Upper lobe of left lung (tissue), 6 donors: ENCODE data around the gene PAX9. TPM values are rescaled to one million over a fixed set of nuclear protein-coding genes. Genes with fewer than 3 reads are reported as not detected.

Experiments used
- ATAC-seq, 2 donors: fragments of 200-7000 bp; cut with Tn5 transposase; one replicate each; pipeline ENCODE4 v1.9.1; 2022; ENCODE audit warnings: mild to moderate bottlenecking in 2 of 2, moderate library complexity in 2 of 2; ENCODE audit not compliant: low FRiP score in 2 of 2
- DNase-seq, 2 donors: peaks; one replicate each; pipeline ENCODE4 v3.0.0-alpha.2; 2019 to 2020
- H3K27ac ChIP-seq, 4 donors: fragments of 200-600 bp; sonication (generic); one replicate each; pipeline ENCODE4 v1.5.1; 2016 to 2019
- H3K27me3 ChIP-seq, 4 donors: fragments of 200-600 bp; sonication (generic); one replicate each; pipeline ENCODE4 v1.5.1; 2017 to 2019
- H3K36me3 ChIP-seq, 4 donors: fragments of 200-600 bp; sonication (generic); one replicate each; pipeline ENCODE4 v1.5.1; 2016 to 2019
- H3K4me1 ChIP-seq, 4 donors: fragments of 200-600 bp; sonication (generic); one replicate each; pipeline ENCODE4 v1.5.1; 2018 to 2019
- H3K4me3 ChIP-seq, 4 donors: fragments of 200-600 bp; sonication (generic); one replicate each; pipeline ENCODE4 v1.5.1; 2017 to 2019; ENCODE audit warnings: mild to moderate bottlenecking in 2 of 4, moderate library complexity in 1 of 4
- H3K9me3 ChIP-seq, 4 donors: fragments of 200-600 bp; sonication (generic); one replicate each; pipeline ENCODE4 v1.5.1; 2018 to 2019
- CTCF ChIP-seq, 6 experiments: fragments of 450-650 bp in 4 of 6; fragments of 200-600 bp in 2 of 6; sonication (generic) in 2 of 6; IDR thresholded peaks; one replicate each; pipeline ENCODE4 v1.5.1; 2016 to 2019; ENCODE audit warnings: antibody characterized with exemption in 6 of 6
- EP300 ChIP-seq, 4 donors: sonication (generic); formaldehyde crosslinking; IDR thresholded peaks; one replicate each; pipeline ENCODE4 v1.5.1; 2017; ENCODE audit warnings: antibody characterized with exemption in 4 of 4, control low read depth in 2 of 4
- POLR2A ChIP-seq, 4 donors: fragments of 450-650 bp; IDR thresholded peaks; one replicate each; pipeline ENCODE4 v1.5.1; 2016 to 2017; ENCODE audit warnings: antibody characterized with exemption in 4 of 4, mild to moderate bottlenecking in 2 of 4
- POLR2AphosphoS5 ChIP-seq, 2 donors: sonication (generic); formaldehyde crosslinking; IDR thresholded peaks; one replicate each; pipeline ENCODE4 v1.5.1; 2017; ENCODE audit warnings: antibody characterized with exemption in 2 of 2
- WGBS, 2 donors: methylation state at CpG; one replicate each; pipeline ENCODE4 v1.1.5; 2017 to 2018; 5-methylcytosine and 5-hydroxymethylcytosine counted together
- total RNA-seq, 6 donors: library from RNA; depleted of rRNA in 4 of 6; stranded (reverse); fragments of >200 nt in 4 of 6; gene quantifications; one replicate each; pipeline versions ENCODE4 v1.1.0 to v1.2.1, GENCODE V29; 2016 to 2021
- donor health status: DM: no; HTN: no; CAD: no; lungs with moderate emphysema.
- donor health status: DM: no; HTN: yes; CAD: no; lungs with severe emphysema.

PAX9 gene
- total RNA-seq, 6 donors from 2014 or later = 0.83 to 12.7 (median 4.7) TPM

GRCh38 chr14:36662258-36662542 is 540 bp downstream of the PAX9 start:
- H3K27me3 ChIP-seq = peaks cover 0 to 89% (median 62%) of the 10 kb centered on the region in 4 donors
- TF ChIP-seq CTCF (IDR thresholded peaks at IDR 0.05) = no peak
- TF ChIP-seq POLR2A (IDR thresholded peaks at IDR 0.05) = no peak
- no peak for TF ChIP-seq EP300 (IDR thresholded peaks at IDR 0.05)
- no peak for TF ChIP-seq POLR2AphosphoS5 (IDR thresholded peaks at IDR 0.05)
- DNase-seq (no peak), ATAC-seq (no peak)
- WGBS, 2 donors = 2 to 5% methylated on average over 11 of the region's 11 CpGs
- H3K9me3 ChIP-seq = no peaks in the 10 kb centered on the region
- peak overlapping the region in 3 of 4 donors; percentile 25 to 43 (median 37) for H3K4me3 ChIP-seq
- no peak overlapping the region for H3K27ac ChIP-seq
- no peaks in the 10 kb centered on the region for H3K36me3 ChIP-seq
- peaks cover 39 to 66% (median 62%) of the 10 kb centered on the region in 4 donors for H3K4me1 ChIP-seq

- no peak overlapping the region for H3K27ac ChIP-seq
- no peaks in the 10 kb centered on the region for H3K9me3 ChIP-seq
- H3K27me3 ChIP-seq = peaks cover 0 to 87% (median 57%) of the 10 kb centered on the region in 4 donors
- peaks cover 33 to 60% (median 56%) of the 10 kb centered on the region in 4 donors for H3K4me1 ChIP-seq
- peak overlapping the region in 3 of 4 donors; percentile 2 to 37 (median 18) for H3K4me3 ChIP-seq
- no peak for ATAC-seq
- no peaks in the 10 kb centered on the region for H3K36me3 ChIP-seq
- WGBS, 2 donors = 3 to 4% methylated on average over 15 to 53 of the region's 71 CpGs
- peak in 1 of 2 donors; percentile 81 for DNase-seq
- TF ChIP-seq EP300 (IDR thresholded peaks at IDR 0.05) = no peak
- TF ChIP-seq POLR2A (IDR thresholded peaks at IDR 0.05) = no peak
- no peak for TF ChIP-seq POLR2AphosphoS5 (IDR thresholded peaks at IDR 0.05)
- TF ChIP-seq CTCF (IDR thresholded peaks at IDR 0.05) = no peak
These were observed 1.1 kb downstream of the PAX9 start for GRCh38 chr14:36662543-36663403.

- ATAC-seq (peak in 1 of 2 donors; percentile 35), DNase-seq (peak in 1 of 2 donors; percentile 62)
- Histone ChIP-seq H3K27ac (no peak overlapping the region), H3K36me3 (no peaks in the 10 kb centered on the region), H3K4me3 (peak overlapping the region in 3 of 4 donors; percentile 2 to 37 (median 18)), H3K9me3 (no peaks in the 10 kb centered on the region), H3K27me3 (peaks cover 0 to 81% (median 49%) of the 10 kb centered on the region in 4 donors), H3K4me1 (peaks cover 28 to 52% (median 51%) of the 10 kb centered on the region in 4 donors)
- TF ChIP-seq EP300 (IDR thresholded peaks at IDR 0.05) = no peak
- no peak for TF ChIP-seq POLR2A (IDR thresholded peaks at IDR 0.05)
- TF ChIP-seq POLR2AphosphoS5 (IDR thresholded peaks at IDR 0.05) = no peak
- no peak for TF ChIP-seq CTCF (IDR thresholded peaks at IDR 0.05)
- WGBS, 2 donors = 4 to 6% methylated on average over 20 to 30 of the region's 39 CpGs
These were observed 2.0 kb downstream of the PAX9 start for GRCh38 chr14:36663404-36664321.

GRCh38 chr14:36664322-36665193 is 2.9 kb downstream of the PAX9 start:
- Histone ChIP-seq H3K36me3 (no peaks in the 10 kb centered on the region), H3K27ac (no peak overlapping the region), H3K4me3 (peak overlapping the region in 1 of 4 donors; percentile 37), H3K4me1 (peaks cover 26 to 48% (median 47%) of the 10 kb centered on the region in 4 donors), H3K27me3 (peaks cover 0 to 72% (median 43%) of the 10 kb centered on the region in 4 donors), H3K9me3 (no peaks in the 10 kb centered on the region)
- ATAC-seq (no peak), DNase-seq (no peak)
- WGBS, 2 donors = 13 to 15% methylated on average over 9 of the region's 9 CpGs
- TF ChIP-seq POLR2AphosphoS5 (IDR thresholded peaks at IDR 0.05) (no peak), EP300 (IDR thresholded peaks at IDR 0.05) (no peak), CTCF (IDR thresholded peaks at IDR 0.05) (no peak), POLR2A (IDR thresholded peaks at IDR 0.05) (no peak)
